Measurements from ENCODE around the gene XPO4. TPM values are rescaled to one million over a fixed set of nuclear protein-coding genes. Genes with fewer than 3 reads are reported as not detected.
A peak's percentile ranks its signal among the peaks of the same experiment; 100 is the strongest.

The XPO4 gene
- total and polyA plus RNA-seq, 2 of the 8 experiments (the other 6 are each of a cell fraction or from before 2014, with no cell fraction given) = 11.9 to 33.3 TPM

GRCh38 chr13:20729633-20730585, 172.6 kb downstream of the XPO4 start:
- H4K8ac ChIP-seq (ENCODE audit: extremely low read depth, insufficient read depth, low read length) = no peak overlapping the region; the same call in 1 of the 2 replicates
- POLR2A ChIA-PET (ENCODE audit: partially characterized antibody) = no interaction called here
- H2AK5ac ChIP-seq (ENCODE audit: low read depth, low read length) = no peak overlapping the region
- H2BK12ac ChIP-seq (ENCODE audit: low read depth, low read length) = no peak overlapping the region
- no peak overlapping the region for H4K91ac ChIP-seq (replicated peaks; ENCODE audit: insufficient read length, low read length)
- H3K4ac ChIP-seq (replicated peaks; ENCODE audit: insufficient read length, low read depth, low read length) = no peak overlapping the region
- no peak overlapping the region for H2BK120ac ChIP-seq (replicated peaks; ENCODE audit: low read depth, low read length)
- peak; percentile 9 to 35; a peak in 2 of 4 replicates for TF ChIP-seq RAD21 (IDR thresholded peaks at IDR 0.05 in 1 of 2, conservative IDR thresholded peaks at IDR 0.05 in 1 of 2; ENCODE audit: low read depth in 2 of 2, low read length in 2 of 2)
- TF ChIP-seq USF2 (IDR thresholded peaks at IDR 0.05; ENCODE audit: low read length) = no peak
- no peak overlapping the region for H3K14ac ChIP-seq (ENCODE audit: insufficient read length)
- no peak overlapping the region for H2BK5ac ChIP-seq (ENCODE audit: low read depth, low read length)
- no peak overlapping the region for H3K23ac ChIP-seq (ENCODE audit: insufficient read length)
- DNase-seq (ENCODE audit: low read depth in 1 of 2, low spot score in 2 of 2) = no peak
- WGBS, 2 experiments (ENCODE audit: extremely low coverage in 1 of 2, insufficient coverage in 1 of 2, insufficient read length in 1 of 2, insufficient replicate concordance in 2 of 2, low coverage in 1 of 2, low lambda C conversion rate in 2 of 2, missing lambda C conversion rate in 1 of 2) = 92% methylated on average over 33 of the region's 33 CpGs; no CpG with 5 or more reads in 1 of the 2 experiments
- no peak overlapping the region for H3K27ac ChIP-seq (ENCODE audit: low read depth, low read length)
- H4K5ac ChIP-seq (ENCODE audit: insufficient read length, low read depth, low read length) = no peak overlapping the region
- no peaks in the 10 kb centered on the region; the same call in 1 of the 2 replicates for H3K79me1 ChIP-seq (ENCODE audit: low read depth, low read length)
- no peak overlapping the region for H3K9ac ChIP-seq (replicated peaks in 1 of 4; ENCODE audit: extremely low read depth in 1 of 4, low read depth in 3 of 4, low read length in 3 of 4)
- H3K27me3 ChIP-seq (replicated peaks in 1 of 4; ENCODE audit: control insufficient read depth in 3 of 4, extremely low read depth in 1 of 4, insufficient read depth in 3 of 4, low read length in 3 of 4) = no peaks in the 10 kb centered on the region
- H3K56ac ChIP-seq (replicated peaks; ENCODE audit: insufficient read length, low read depth, low read length) = no peak overlapping the region
- no peaks in the 10 kb centered on the region for H3K23me2 ChIP-seq (ENCODE audit: low read depth, low read length)
- no peaks in the 10 kb centered on the region for H3K79me2 ChIP-seq (ENCODE audit: control insufficient read depth in 1 of 2, insufficient read depth in 2 of 2, low read length in 2 of 2)
- H4K20me1 ChIP-seq (replicated peaks in 1 of 2; ENCODE audit: control insufficient read depth in 1 of 2, insufficient read depth in 2 of 2, low read length in 2 of 2) = no peaks in the 10 kb centered on the region
- no peak overlapping the region for H3K4me3 ChIP-seq (ENCODE audit: extremely low read depth in 1 of 4, insufficient read depth in 2 of 4, low read depth in 3 of 4, low read length in 4 of 4)
- no peaks in the 10 kb centered on the region for H3K4me1 ChIP-seq (replicated peaks in 1 of 4; ENCODE audit: control insufficient read depth in 3 of 4, insufficient read depth in 4 of 4, low read length in 3 of 4)
- H2BK15ac ChIP-seq (ENCODE audit: low read length) = no peak overlapping the region
- H3K4me2 ChIP-seq (ENCODE audit: insufficient read depth in 1 of 2, low read depth in 2 of 2, low read length in 2 of 2) = no peak overlapping the region
- no peaks in the 10 kb centered on the region for H3K36me3 ChIP-seq (ENCODE audit: control insufficient read depth in 2 of 4, insufficient read depth in 4 of 4, low read length in 3 of 4)
- no peak for FAIRE-seq
- CTCF ChIA-PET (ENCODE audit: partially characterized antibody) = interaction anchor here (0.5 to 1.5 kb wide), 5 partner anchors 8 to 529 kb away, joined by 3 to 5 read pairs (median 4); no protein-coding TSS in a partner anchor
- H3K9me3 ChIP-seq (ENCODE audit: insufficient read depth in 2 of 2, low read depth in 1 of 2, low read length in 1 of 2) = no peaks in the 10 kb centered on the region
- no peak overlapping the region for H3K18ac ChIP-seq (ENCODE audit: extremely low read depth, low read length)
- H2BK20ac ChIP-seq (ENCODE audit: low read length) = no peak overlapping the region
- no peak overlapping the region for H2AFZ ChIP-seq (ENCODE audit: low read length)
